T-helper 9 cell (primary cell): ENCODE data around the gene SMURF1.
"Not testable (repeated sequence)": the region's sequence is repeated elsewhere in the genome, so short reads cannot be mapped to it uniquely, and the experiment has no call there.

Source experiments
- DNase-seq: peaks from one replicate; pipeline ENCODE4 v3.0.0-alpha.2; 2020
- total RNA-seq, 2 donors: gene quantifications; one replicate each; lab custom pipeline; 2026; lab: John Stamatoyannopoulos, UW

Gene SMURF1
- total RNA-seq = 67.9 to 85.2 reads per million in 2 donors

DNA sequence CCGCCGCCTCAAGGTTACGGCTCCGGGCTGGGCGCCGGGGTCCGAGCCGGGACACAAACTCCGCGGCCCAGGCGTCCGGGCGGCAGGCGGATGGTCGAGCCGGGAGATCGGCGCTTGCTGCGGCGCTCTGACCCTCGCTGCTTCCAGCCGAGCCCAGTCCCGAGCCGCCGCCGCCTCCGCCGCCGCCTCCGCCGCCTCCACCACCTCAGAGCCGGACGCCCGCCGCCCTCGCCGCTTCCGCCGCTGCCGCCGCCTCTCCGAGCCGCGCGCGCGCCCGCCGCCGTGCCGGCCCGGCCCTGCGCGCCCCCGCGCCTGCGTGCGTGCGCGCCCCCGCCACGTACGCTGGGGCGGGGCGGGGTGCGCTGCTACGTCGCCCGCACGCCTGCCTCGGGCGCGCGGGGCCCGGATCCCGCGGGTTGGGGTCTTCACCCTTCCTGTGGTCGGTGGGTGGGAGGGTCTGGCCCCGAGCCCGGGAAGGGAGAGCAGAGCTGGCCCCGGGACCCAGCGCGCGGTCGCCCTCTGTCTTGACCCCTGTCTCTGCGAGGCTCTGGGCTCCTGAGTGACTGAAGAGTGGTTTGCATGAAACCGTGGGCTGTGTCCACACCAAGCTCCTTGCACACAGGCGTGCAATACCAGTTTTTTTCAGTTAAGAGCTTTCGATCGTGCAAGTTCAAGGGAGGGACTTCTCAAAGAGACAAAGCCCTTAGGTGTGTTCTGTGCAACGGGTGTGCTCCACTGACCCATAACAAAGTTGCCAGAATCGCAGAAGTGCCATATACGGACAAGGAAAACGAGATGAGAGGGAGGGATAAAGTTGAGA, at the start of gene SMURF1:
TSS of gene SMURF1 (minus strand) at position 256 of the 820 bp plus-strand sequence. CDS start 328 bp downstream, outside the sequence.
- peak; percentile 67 for DNase-seq

DNA sequence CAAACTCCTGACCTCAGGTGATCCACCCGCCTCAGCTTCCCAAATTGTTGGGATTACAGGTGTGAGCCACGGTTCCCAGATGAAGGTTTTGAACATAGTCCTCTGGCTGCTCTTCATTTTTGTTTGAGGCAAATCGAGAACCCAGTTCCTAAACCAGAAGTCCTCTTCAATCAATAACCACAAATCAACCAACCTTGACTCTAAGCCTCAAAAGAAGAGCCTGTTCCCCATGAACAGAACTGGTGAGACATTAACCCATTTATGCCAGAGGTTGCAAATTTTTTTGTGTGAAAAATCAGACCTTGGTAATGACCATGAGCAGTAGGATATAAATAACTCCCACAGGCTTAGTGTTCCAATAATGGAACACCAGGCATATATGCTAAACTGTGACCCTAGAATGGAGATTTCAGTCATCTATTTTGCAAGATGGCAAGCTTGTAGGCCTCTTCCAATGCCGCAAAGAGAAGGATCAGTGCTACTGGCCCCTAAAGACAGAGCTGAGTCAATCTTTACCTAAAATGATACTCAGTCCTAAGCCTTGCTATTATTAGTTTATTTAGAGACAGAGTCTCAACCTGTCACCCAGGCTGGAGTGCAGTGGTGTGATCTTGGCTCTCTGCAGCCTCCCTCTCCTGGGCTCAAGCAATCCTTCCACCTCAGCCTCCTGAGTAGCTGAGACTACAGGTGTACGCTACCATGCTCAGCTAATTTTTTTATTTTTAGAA, 48.1 kb upstream of the SMURF1 start:
- no peak for DNase-seq

DNA sequence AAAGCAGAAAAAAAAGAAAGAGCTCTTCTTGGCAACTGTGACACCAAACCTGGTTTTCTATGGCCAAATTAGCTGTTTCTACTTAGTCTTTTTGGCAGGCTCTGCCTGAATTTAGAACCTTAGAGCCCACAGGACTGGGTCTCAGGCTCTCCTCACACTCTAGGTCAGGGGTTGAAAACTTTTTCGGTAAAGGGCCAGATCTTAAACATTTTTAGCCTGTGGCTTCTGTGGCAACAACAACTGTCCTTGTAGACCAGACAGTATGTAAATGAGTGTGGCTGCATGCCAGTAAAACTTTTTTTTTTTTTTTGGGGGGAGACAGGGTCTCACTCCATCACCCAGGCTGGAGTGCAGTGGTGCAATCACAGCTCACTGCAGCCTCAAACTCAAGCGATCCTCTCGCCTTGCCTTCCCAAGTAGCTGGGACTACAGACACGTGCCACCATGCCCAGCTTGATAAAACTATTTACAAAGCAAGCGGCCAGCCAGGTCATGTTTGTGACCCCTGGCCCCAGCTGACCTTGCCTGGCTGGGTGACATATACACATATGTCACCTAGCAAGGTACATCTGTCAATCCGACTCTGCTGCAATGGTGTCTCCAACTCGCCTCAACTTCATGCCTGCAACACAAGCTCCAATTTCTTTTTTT, 46.6 kb upstream of the SMURF1 start:
- no peak for DNase-seq

DNA sequence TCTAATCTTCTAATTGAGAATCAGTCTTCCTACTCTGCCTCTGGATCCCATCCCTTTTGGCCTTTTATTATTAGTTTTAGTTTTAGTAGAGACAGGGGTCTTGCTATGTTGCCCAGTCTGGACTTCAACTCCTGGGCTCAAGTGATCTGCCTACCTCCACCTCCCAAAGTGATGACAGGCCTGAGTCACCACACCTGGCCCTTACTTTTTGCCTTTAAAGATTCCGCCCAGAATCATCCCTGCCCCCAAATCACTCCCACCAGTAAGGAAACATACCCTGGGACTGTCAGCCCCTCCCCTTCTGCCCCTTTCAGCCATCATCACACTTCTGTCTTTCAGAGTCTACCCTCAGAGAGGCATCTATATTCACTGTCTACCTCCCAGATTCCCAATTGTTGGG, 45.3 kb upstream of the SMURF1 start:
- DNase-seq = no peak

DNA sequence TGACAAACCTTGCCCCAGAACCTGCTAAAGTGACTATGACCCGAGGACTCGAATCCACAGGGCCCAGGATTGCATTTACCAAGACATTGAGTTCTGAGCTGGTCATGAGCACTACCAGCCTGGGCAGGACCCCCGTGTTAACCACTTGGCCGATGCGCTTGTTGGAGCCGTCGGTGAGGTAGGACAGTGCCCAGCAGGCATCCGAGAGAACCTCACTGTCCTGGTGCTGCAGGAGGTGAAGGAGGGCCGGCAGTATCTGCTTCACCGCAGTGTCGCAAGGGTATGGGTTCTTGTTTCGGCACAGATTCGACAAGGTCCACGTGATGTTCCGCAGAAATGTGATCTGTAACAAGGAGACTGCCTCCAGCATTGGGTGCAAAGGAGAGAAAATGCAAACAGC, 44.3 kb upstream of the SMURF1 start:
- no peak for DNase-seq

DNA sequence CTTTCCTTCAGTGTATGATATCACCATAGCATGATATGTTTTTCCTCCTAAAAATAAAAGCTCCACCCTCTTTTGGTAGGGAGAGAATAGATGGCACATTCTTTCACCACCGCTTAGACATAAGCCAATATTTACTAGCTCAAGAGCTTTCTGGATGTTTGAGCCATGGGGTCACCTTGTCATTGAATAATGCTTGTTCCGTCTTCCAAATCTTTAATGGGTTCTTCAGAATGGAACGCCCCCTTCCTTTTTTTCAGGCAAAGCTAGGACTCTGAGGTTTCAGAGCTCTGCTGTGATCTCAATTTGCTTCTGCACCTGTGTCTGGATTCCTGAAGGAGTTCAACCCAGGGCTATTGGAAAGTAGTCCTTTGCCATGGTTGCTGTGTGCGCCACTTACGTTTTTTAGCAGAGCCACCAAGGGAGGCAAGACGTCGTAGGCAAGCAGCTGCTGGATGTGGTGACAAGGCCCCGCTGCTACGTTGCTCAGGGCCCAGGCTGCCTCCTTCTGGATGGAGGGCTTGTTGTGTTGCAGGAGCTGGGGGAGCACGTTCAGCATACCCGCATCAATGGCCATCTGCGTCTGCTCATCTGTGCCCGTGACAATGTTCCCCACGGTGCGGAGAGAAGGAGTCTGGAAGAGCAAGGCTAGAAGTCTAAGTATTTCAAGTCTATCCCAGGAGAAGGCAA, 40.8 kb upstream of the SMURF1 start:
- no peak for DNase-seq

GRCh38 chr7:99180067-99180650, 36.3 kb upstream of the SMURF1 start:
- DNase-seq = no peak

DNA sequence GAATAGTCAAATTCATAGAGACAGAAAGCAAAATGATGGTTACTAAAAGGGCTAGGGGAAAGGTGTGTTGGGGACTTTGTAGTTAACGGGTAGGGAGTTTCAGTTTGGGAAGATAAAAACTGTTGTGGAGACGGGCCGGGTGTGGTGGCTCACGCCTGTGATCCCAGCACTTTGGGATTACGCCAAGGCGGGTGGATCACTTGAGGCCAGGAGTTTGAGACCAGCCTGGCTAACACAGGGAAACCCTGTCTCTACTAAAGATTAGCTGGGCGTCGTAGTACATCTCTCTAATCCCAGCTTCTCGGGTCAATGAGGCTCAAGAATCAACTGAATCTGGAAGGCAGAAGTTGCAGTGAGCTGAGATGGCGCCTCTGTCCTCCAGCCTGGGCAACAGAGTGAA, 33.3 kb upstream of the SMURF1 start:
- no peak for DNase-seq

DNA sequence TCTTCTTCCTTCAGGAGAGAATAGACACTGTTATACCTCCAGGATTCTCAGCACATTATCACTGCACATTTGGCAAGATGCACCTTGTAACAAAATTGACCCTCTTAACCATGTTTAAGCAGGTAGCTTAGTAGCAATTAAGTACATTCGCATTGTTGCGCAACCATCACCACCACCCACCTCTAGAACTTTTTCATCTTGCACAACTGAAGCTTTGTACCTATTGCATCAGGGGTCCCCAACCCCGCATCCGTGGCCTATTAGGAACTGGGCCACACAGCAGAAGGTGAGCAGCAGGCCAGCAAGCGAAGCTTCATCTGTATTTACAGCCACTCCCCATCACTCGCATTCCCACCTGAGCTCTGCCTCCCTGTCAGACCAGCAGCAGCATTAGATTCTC, 29.9 kb upstream of the SMURF1 start:
- no peak for DNase-seq

GRCh38 chr7:99171731-99172130, 27.8 kb upstream of the SMURF1 start:
- no peak for DNase-seq

DNA sequence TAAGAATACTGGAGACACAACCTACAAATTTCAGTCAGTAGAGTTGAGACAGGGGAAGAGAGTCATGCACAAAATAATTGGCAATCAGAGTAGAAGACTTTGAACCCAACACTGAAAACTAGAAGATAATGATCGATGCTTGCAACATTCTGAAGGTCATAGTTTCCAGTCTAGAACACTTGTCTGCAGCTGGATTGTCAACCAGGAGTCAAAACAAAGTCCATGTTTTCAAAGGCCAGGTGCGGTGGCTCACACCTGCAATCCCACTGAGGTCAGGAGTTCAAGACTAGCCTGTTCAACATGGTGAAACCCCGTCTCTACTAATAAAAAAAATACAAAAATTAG, 26.8 kb upstream of the SMURF1 start:
- DNase-seq = no peak

- no peak for DNase-seq
These were observed 26.3 kb upstream of the SMURF1 start for GRCh38 chr7:99170065-99170729.

DNA sequence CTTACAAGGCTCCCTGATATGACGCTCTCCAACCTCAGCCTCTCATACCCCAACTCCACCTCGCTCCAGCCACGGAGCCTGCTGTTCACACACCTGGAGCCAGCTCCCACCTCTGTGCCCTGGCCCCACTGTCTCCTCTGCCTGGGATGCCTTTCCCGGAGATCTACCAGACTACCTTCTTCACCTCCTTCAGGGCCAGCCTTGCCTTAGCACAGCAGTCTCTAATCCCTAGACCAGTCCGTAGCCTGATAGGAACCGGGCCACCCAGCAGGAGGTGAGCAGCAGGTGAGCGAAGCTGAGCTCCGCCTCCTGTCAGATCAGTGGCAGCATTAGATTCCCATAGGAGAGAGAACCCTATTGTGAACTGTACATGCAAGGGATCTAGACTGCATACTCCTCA, 23.2 kb upstream of the SMURF1 start:
- DNase-seq = no peak

DNA sequence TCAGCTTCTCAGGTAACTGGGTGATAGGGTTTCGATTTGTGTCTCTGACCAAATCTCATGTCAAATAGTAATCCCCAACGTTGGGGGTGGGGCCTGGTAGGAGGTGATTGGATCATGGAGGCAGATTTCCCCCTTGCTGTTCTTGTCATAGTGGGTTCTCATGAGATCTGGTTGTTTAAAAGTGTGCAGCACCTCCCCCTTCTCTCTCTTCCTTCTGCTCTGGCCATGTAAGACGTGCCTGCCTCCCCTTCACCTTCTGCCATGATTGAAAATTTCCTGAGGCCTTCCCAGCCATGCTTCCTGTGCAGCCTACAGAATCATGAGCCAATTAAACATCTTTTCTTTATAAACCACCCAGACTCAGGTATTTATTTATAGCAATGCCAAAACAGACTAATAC, 21.9 kb upstream of the SMURF1 start:
- no peak for DNase-seq

- not testable (repeated sequence) for DNase-seq
These were observed 19.8 kb upstream of the SMURF1 start for GRCh38 chr7:99163669-99164068.

GRCh38 chr7:99156649-99157048, 12.7 kb upstream of the SMURF1 start:
- DNase-seq = no peak

- no peak for DNase-seq
These were observed 11.3 kb upstream of the SMURF1 start for GRCh38 chr7:99155211-99155610.

DNA sequence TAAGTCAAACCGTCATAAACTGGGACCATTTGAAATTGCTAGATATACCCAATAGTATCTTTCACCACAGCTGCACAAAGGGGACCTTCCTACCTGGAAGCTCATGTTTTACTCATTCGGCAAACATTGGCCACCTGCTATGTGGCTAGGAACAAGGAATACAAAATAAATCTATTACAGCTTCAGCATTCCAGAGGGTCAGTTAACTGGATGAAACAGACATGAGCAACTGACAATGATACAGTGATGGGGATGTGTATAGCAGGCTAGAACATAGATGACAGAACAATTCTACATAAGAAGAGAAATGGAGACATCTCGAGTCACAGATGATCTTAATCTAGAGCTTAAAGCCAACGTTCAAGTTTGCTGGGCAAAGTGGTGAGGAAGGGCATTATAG, 3.1 kb upstream of the SMURF1 start:
- no peak for DNase-seq

- no peak for DNase-seq
These were observed 421 bp downstream of the SMURF1 start for GRCh38 chr7:99143521-99143852.

DNA sequence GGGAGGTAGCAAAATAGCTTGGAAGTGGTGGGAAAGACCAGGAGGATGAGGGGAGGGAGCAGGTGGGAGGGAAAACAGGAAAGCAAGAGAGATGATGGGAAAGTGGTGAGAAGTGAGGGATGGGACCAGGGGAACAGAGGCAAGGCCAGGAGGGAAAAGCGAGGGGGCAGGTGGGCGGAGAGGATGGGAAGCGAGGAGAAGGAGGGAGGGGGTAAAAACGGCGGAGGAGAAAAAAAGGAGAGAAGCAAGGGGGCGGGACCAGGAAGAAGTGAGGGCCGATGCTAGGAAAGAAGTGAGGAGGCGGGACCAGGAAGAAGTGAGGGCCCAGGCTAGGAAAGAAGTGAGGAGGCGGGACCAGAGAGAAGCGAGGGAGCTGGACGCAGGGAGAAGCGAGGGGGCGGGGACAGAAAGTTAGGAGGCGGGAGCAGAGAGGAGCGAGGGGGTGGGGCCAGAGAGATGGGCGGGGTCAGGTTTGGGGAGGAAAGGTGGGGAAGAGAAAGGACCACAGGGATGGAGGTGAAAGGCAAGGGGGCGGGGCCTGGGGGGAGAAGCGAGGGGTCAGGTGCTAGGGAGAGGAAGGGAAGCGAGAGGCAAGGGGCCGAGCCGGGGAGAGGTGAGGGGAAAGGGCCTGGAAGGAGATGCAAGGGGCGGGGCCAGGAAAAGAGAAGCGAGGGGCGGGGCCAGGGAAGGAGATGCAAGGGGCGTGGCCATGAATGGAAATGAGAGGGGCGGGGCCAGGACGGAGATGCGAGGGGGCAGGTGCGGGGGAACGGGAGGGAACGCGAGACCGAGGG, 984 bp downstream of the SMURF1 start:
- DNase-seq = peak; percentile 94
